T-helper 1 cell treated with Interleukin-12 subunit alpha and Interleukin-12 subunit beta and Interleukin-4 antibody, amounts not matched to agents 30 μg/mL and 1 μg/mL, for 36 hours (primary cell): ENCODE data around the gene RGS1.

Experiments
- H3K27ac Mint-ChIP-seq: one replicate; pipeline ENCODE4 v1.8.0; 2021; ENCODE audit warnings: mild to moderate bottlenecking, mixed read lengths
- H3K27me3 Mint-ChIP-seq: one replicate; pipeline ENCODE4 v1.8.0; 2021; ENCODE audit warnings: low read depth, mixed read lengths
- H3K36me3 Mint-ChIP-seq: one replicate; pipeline ENCODE4 v1.8.0; 2021; ENCODE audit warnings: low read depth, mixed read lengths
- H3K4me1 Mint-ChIP-seq: one replicate; pipeline ENCODE4 v1.8.0; 2021; ENCODE audit warnings: low read depth, mixed read lengths
- H3K4me3 Mint-ChIP-seq: one replicate; pipeline ENCODE4 v1.8.0; 2021; ENCODE audit warnings: mild to moderate bottlenecking, moderate library complexity, mixed read lengths
- H3K9me3 Mint-ChIP-seq: one replicate; pipeline ENCODE4 v1.8.0; 2021; ENCODE audit warnings: mixed read lengths

Gene RGS1

GRCh38 chr1:192545896-192546521 is 29.6 kb upstream of the RGS1 start:
- H3K27ac Mint-ChIP-seq, result peak overlapping the region; percentile 42
- no peak overlapping the region for H3K4me3 Mint-ChIP-seq
- H3K36me3 Mint-ChIP-seq, result peaks cover 6% of the 10 kb centered on the region
- H3K4me1 Mint-ChIP-seq, result peaks cover 61% of the 10 kb centered on the region
- no peaks in the 10 kb centered on the region for H3K27me3 Mint-ChIP-seq
- no peaks in the 10 kb centered on the region for H3K9me3 Mint-ChIP-seq

- H3K4me3 Mint-ChIP-seq, result peak overlapping the region; percentile 52
- H3K27ac Mint-ChIP-seq, result peak overlapping the region; percentile 87
- peaks cover 60% of the 10 kb centered on the region for H3K4me1 Mint-ChIP-seq
- no peaks in the 10 kb centered on the region for H3K9me3 Mint-ChIP-seq
- H3K27me3 Mint-ChIP-seq, result no peaks in the 10 kb centered on the region
- peaks cover 6% of the 10 kb centered on the region for H3K36me3 Mint-ChIP-seq
Observed at GRCh38 chr1:192546596-192547190, 28.9 kb upstream of the RGS1 start.

- Mint-ChIP-seq H3K27me3 (no peaks in the 10 kb centered on the region), H3K4me3 (no peak overlapping the region), H3K36me3 (peaks cover 5% of the 10 kb centered on the region), H3K4me1 (peaks cover 62% of the 10 kb centered on the region), H3K27ac (peak overlapping the region; percentile 62), H3K9me3 (no peaks in the 10 kb centered on the region)
Observed at GRCh38 chr1:192547501-192547900, 28.1 kb upstream of the RGS1 start.

GRCh38 chr1:192549937-192550336 is 25.6 kb upstream of the RGS1 start:
- H3K4me3 Mint-ChIP-seq, result no peak overlapping the region
- no peaks in the 10 kb centered on the region for H3K27me3 Mint-ChIP-seq
- H3K4me1 Mint-ChIP-seq, result peaks cover 58% of the 10 kb centered on the region
- H3K36me3 Mint-ChIP-seq, result peaks cover 5% of the 10 kb centered on the region
- no peaks in the 10 kb centered on the region for H3K9me3 Mint-ChIP-seq
- peak overlapping the region; percentile 49 for H3K27ac Mint-ChIP-seq

GRCh38 chr1:192550922-192551534 is 24.5 kb upstream of the RGS1 start:
- H3K27me3 Mint-ChIP-seq, result no peaks in the 10 kb centered on the region
- peaks cover 54% of the 10 kb centered on the region for H3K4me1 Mint-ChIP-seq
- peaks cover 5% of the 10 kb centered on the region for H3K36me3 Mint-ChIP-seq
- peak overlapping the region; percentile 70 for H3K27ac Mint-ChIP-seq
- H3K4me3 Mint-ChIP-seq, result peak overlapping the region; percentile 10
- H3K9me3 Mint-ChIP-seq, result no peaks in the 10 kb centered on the region

GRCh38 chr1:192552760-192553191 is 22.8 kb upstream of the RGS1 start:
- H3K36me3 Mint-ChIP-seq, result peaks cover 3% of the 10 kb centered on the region
- H3K4me3 Mint-ChIP-seq, result peak overlapping the region; percentile 16
- H3K4me1 Mint-ChIP-seq, result peaks cover 43% of the 10 kb centered on the region
- H3K27ac Mint-ChIP-seq, result peak overlapping the region; percentile 21
- H3K27me3 Mint-ChIP-seq, result no peaks in the 10 kb centered on the region
- no peaks in the 10 kb centered on the region for H3K9me3 Mint-ChIP-seq

- Mint-ChIP-seq H3K4me3 (no peak overlapping the region), H3K27ac (no peak overlapping the region), H3K36me3 (peaks cover 3% of the 10 kb centered on the region), H3K9me3 (no peaks in the 10 kb centered on the region), H3K4me1 (peaks cover 43% of the 10 kb centered on the region), H3K27me3 (no peaks in the 10 kb centered on the region)
Observed at GRCh38 chr1:192553741-192554140, 21.8 kb upstream of the RGS1 start.

GRCh38 chr1:192554904-192555303 is 20.7 kb upstream of the RGS1 start:
- no peaks in the 10 kb centered on the region for H3K9me3 Mint-ChIP-seq
- H3K27me3 Mint-ChIP-seq, result no peaks in the 10 kb centered on the region
- no peak overlapping the region for H3K27ac Mint-ChIP-seq
- H3K36me3 Mint-ChIP-seq, result peaks cover 4% of the 10 kb centered on the region
- no peak overlapping the region for H3K4me3 Mint-ChIP-seq
- peaks cover 43% of the 10 kb centered on the region for H3K4me1 Mint-ChIP-seq

- Mint-ChIP-seq H3K9me3 (no peaks in the 10 kb centered on the region), H3K27ac (no peak overlapping the region), H3K27me3 (no peaks in the 10 kb centered on the region), H3K4me3 (no peak overlapping the region), H3K4me1 (peaks cover 39% of the 10 kb centered on the region), H3K36me3 (peaks cover 4% of the 10 kb centered on the region)
Observed at GRCh38 chr1:192555399-192555798, 20.2 kb upstream of the RGS1 start.

GRCh38 chr1:192557841-192558595 is 17.6 kb upstream of the RGS1 start:
- Mint-ChIP-seq H3K27ac (no peak overlapping the region), H3K36me3 (peaks cover 4% of the 10 kb centered on the region), H3K4me1 (peaks cover 23% of the 10 kb centered on the region), H3K27me3 (no peaks in the 10 kb centered on the region), H3K4me3 (no peak overlapping the region), H3K9me3 (no peaks in the 10 kb centered on the region)

GRCh38 chr1:192559115-192560006 is 16.2 kb upstream of the RGS1 start:
- Mint-ChIP-seq H3K27me3 (no peaks in the 10 kb centered on the region), H3K4me3 (no peak overlapping the region), H3K27ac (peak overlapping the region; percentile 41), H3K9me3 (no peaks in the 10 kb centered on the region), H3K4me1 (peaks cover 17% of the 10 kb centered on the region), H3K36me3 (peaks cover 4% of the 10 kb centered on the region)

GRCh38 chr1:192561301-192561700 is 14.3 kb upstream of the RGS1 start:
- H3K4me1 Mint-ChIP-seq, result peaks cover 16% of the 10 kb centered on the region
- H3K27me3 Mint-ChIP-seq, result no peaks in the 10 kb centered on the region
- no peaks in the 10 kb centered on the region for H3K9me3 Mint-ChIP-seq
- H3K4me3 Mint-ChIP-seq, result no peak overlapping the region
- H3K36me3 Mint-ChIP-seq, result peaks cover 11% of the 10 kb centered on the region
- H3K27ac Mint-ChIP-seq, result no peak overlapping the region

GRCh38 chr1:192563129-192563528 is 12.4 kb upstream of the RGS1 start:
- Mint-ChIP-seq H3K4me3 (no peak overlapping the region), H3K27me3 (no peaks in the 10 kb centered on the region), H3K9me3 (peaks cover 4% of the 10 kb centered on the region), H3K27ac (no peak overlapping the region), H3K36me3 (peaks cover 11% of the 10 kb centered on the region), H3K4me1 (peaks cover 31% of the 10 kb centered on the region)

- H3K27ac Mint-ChIP-seq, result no peak overlapping the region
- no peak overlapping the region for H3K4me3 Mint-ChIP-seq
- H3K9me3 Mint-ChIP-seq, result peaks cover 4% of the 10 kb centered on the region
- peaks cover 11% of the 10 kb centered on the region for H3K36me3 Mint-ChIP-seq
- no peaks in the 10 kb centered on the region for H3K27me3 Mint-ChIP-seq
- peaks cover 33% of the 10 kb centered on the region for H3K4me1 Mint-ChIP-seq
Observed at GRCh38 chr1:192564099-192564498, 11.5 kb upstream of the RGS1 start.
